Suprapubic skin (tissue), 4 donors: ENCODE measurements around the gene LARP1B.

Experiments used
- CTCF ChIP-seq, 2 donors: fragments of 200-600 bp in 1 of 2; fragments of 450-650 bp in 1 of 2; sonication (generic) in 1 of 2; IDR thresholded peaks; one replicate each; pipeline ENCODE4 v1.5.1; 2016 to 2019; ENCODE audit warnings: antibody characterized with exemption in 2 of 2, mild to moderate bottlenecking in 1 of 2, moderate library complexity in 1 of 2
- POLR2A ChIP-seq, 2 donors: fragments of 450-650 bp; IDR thresholded peaks; one replicate each; pipeline ENCODE4 v1.6.1; 2017; ENCODE audit warnings: antibody characterized with exemption in 2 of 2, mild to moderate bottlenecking in 2 of 2, moderate library complexity in 2 of 2
- POLR2AphosphoS5 ChIP-seq, 3 donors: sonication (generic); formaldehyde crosslinking; IDR thresholded peaks; one replicate each; pipeline ENCODE4 v1.6.1; 2017; ENCODE audit warnings: antibody characterized with exemption in 3 of 3

GRCh38 chr4:128176643-128177042 lies 115.5 kb downstream of the LARP1B start:
- TF ChIP-seq POLR2AphosphoS5 (IDR thresholded peaks at IDR 0.05): no peak
- TF ChIP-seq CTCF (IDR thresholded peaks at IDR 0.05): no peak
- TF ChIP-seq POLR2A (IDR thresholded peaks at IDR 0.05): no peak
